Stomach smooth muscle (tissue), 2 donors: ENCODE measurements around the gene SERPINA7.
"Not testable (repeated sequence)": the region's sequence is repeated elsewhere in the genome, so short reads cannot be mapped to it uniquely, and the experiment has no call there.

ENCODE experiments used
- H3K27ac ChIP-seq: one replicate; pipeline ENCODE4 v1.7.0; 2013; ENCODE audit warnings: mild to moderate bottlenecking, low read length, inconsistent platforms
- H3K27me3 ChIP-seq, 2 donors: one replicate each; pipeline ENCODE4 v1.7.0; 2013; ENCODE audit warnings: low read length in 2 of 2; ENCODE audit not compliant: insufficient read depth in 2 of 2, control insufficient read depth in 1 of 2
- H3K36me3 ChIP-seq, 2 donors: one replicate each; pipeline ENCODE4 v1.7.0; 2013; ENCODE audit warnings: low read length in 2 of 2; ENCODE audit not compliant: control insufficient read depth in 2 of 2, insufficient read depth in 2 of 2
- H3K4me1 ChIP-seq: one replicate; pipeline ENCODE4 v1.7.0; 2013; ENCODE audit warnings: low read length; ENCODE audit not compliant: control insufficient read depth, insufficient read depth
- H3K4me3 ChIP-seq, 2 donors: one replicate each; pipeline ENCODE4 v1.7.0; 2013; ENCODE audit warnings: low read length in 2 of 2
- H3K9ac ChIP-seq, 2 donors: one replicate each; pipeline ENCODE4 v1.7.0; 2013; ENCODE audit warnings: low read length in 2 of 2, mild to moderate bottlenecking in 1 of 2
- H3K9me3 ChIP-seq, 2 donors: one replicate each; pipeline ENCODE4 v1.7.0; 2013; ENCODE audit warnings: low read length in 2 of 2; ENCODE audit not compliant: control insufficient read depth in 2 of 2
- donor health status: healthy.
- donor health status: Pancreatic carcinoma.

Gene SERPINA7

GRCh38 chrX:106014119-106014775 is 24.3 kb downstream of the SERPINA7 start:
- no peak overlapping the region for H3K4me3 ChIP-seq
- no peaks in the 10 kb centered on the region for H3K4me1 ChIP-seq
- no peak overlapping the region for H3K27ac ChIP-seq
- H3K9me3 ChIP-seq: peaks cover 0 to 10% of the 10 kb centered on the region in 2 donors
- peaks cover 0 to 4% of the 10 kb centered on the region in 2 donors for H3K27me3 ChIP-seq
- no peaks in the 10 kb centered on the region for H3K36me3 ChIP-seq
- H3K9ac ChIP-seq: no peak overlapping the region

GRCh38 chrX:106009145-106009544 is 29.4 kb downstream of the SERPINA7 start:
- no peaks in the 10 kb centered on the region for H3K27me3 ChIP-seq
- no peak overlapping the region for H3K9ac ChIP-seq
- H3K9me3 ChIP-seq: peaks cover 0 to 10% of the 10 kb centered on the region in 2 donors
- H3K4me3 ChIP-seq: no peak overlapping the region
- H3K27ac ChIP-seq: no peak overlapping the region
- no peaks in the 10 kb centered on the region for H3K36me3 ChIP-seq
- H3K4me1 ChIP-seq: no peaks in the 10 kb centered on the region

GRCh38 chrX:106007815-106008214 is 30.7 kb downstream of the SERPINA7 start:
- H3K4me1 ChIP-seq: no peaks in the 10 kb centered on the region
- H3K4me3 ChIP-seq: no peak overlapping the region
- no peaks in the 10 kb centered on the region for H3K36me3 ChIP-seq
- H3K9ac ChIP-seq: no peak overlapping the region
- peaks cover 0 to 10% of the 10 kb centered on the region in 2 donors for H3K9me3 ChIP-seq
- H3K27me3 ChIP-seq: no peaks in the 10 kb centered on the region
- no peak overlapping the region for H3K27ac ChIP-seq

- H3K27ac ChIP-seq: no peak overlapping the region
- H3K36me3 ChIP-seq: no peaks in the 10 kb centered on the region
- H3K9me3 ChIP-seq: no peaks in the 10 kb centered on the region
- no peaks in the 10 kb centered on the region for H3K27me3 ChIP-seq
- no peak overlapping the region for H3K9ac ChIP-seq
- no peaks in the 10 kb centered on the region for H3K4me1 ChIP-seq
- no peak overlapping the region for H3K4me3 ChIP-seq
These were observed 32.8 kb downstream of the SERPINA7 start for GRCh38 chrX:106005684-106006083.

- H3K4me3 ChIP-seq, H3K9ac ChIP-seq, H3K36me3 ChIP-seq, H3K27me3 ChIP-seq, H3K9me3 ChIP-seq, H3K27ac ChIP-seq, H3K4me1 ChIP-seq: not testable (repeated sequence)
These were observed 37.9 kb downstream of the SERPINA7 start for GRCh38 chrX:106000609-106001008.

GRCh38 chrX:106000203-106000602 is 38.3 kb downstream of the SERPINA7 start:
- no peak overlapping the region for H3K27ac ChIP-seq
- H3K4me1 ChIP-seq: no peaks in the 10 kb centered on the region
- no peaks in the 10 kb centered on the region for H3K36me3 ChIP-seq
- no peaks in the 10 kb centered on the region for H3K27me3 ChIP-seq
- no peaks in the 10 kb centered on the region for H3K9me3 ChIP-seq
- H3K4me3 ChIP-seq: no peak overlapping the region
- no peak overlapping the region for H3K9ac ChIP-seq

GRCh38 chrX:105999294-105999693 is 39.2 kb downstream of the SERPINA7 start:
- Histone ChIP-seq H3K4me1 (no peaks in the 10 kb centered on the region), H3K9ac (no peak overlapping the region), H3K9me3 (no peaks in the 10 kb centered on the region), H3K36me3 (no peaks in the 10 kb centered on the region), H3K27me3 (no peaks in the 10 kb centered on the region), H3K27ac (no peak overlapping the region), H3K4me3 (no peak overlapping the region)

GRCh38 chrX:105988487-105988886 is 50.0 kb downstream of the SERPINA7 start:
- H3K9me3 ChIP-seq, H3K27me3 ChIP-seq, H3K36me3 ChIP-seq, H3K27ac ChIP-seq, H3K9ac ChIP-seq, H3K4me3 ChIP-seq, H3K4me1 ChIP-seq: not testable (repeated sequence)
